Glutamatergic neuron (in vitro differentiated cells): ENCODE measurements around the gene TIFAB. TPM values are rescaled to one million over a fixed set of nuclear protein-coding genes. Genes with fewer than 3 reads are reported as not detected.

Experiments used
- DNase-seq: peaks from one replicate; pipeline ENCODE4 v3.0.0; 2022
- H3K27ac Mint-ChIP-seq: one replicate; pipeline ENCODE4 v1.8.0; 2020; ENCODE audit warnings: mild to moderate bottlenecking, mixed read lengths, inconsistent platforms; ENCODE audit not compliant: unreplicated experiment
- H3K27me3 Mint-ChIP-seq: one replicate; pipeline ENCODE4 v1.8.0; 2020; ENCODE audit warnings: mild to moderate bottlenecking, moderate library complexity, mixed read lengths, inconsistent platforms; ENCODE audit not compliant: unreplicated experiment
- H3K36me3 Mint-ChIP-seq: one replicate; pipeline ENCODE4 v1.8.0; 2020; ENCODE audit warnings: mild to moderate bottlenecking, mixed read lengths, inconsistent platforms; ENCODE audit not compliant: unreplicated experiment
- H3K4me1 Mint-ChIP-seq: one replicate; pipeline ENCODE4 v1.8.0; 2020; ENCODE audit warnings: mild to moderate bottlenecking, low read depth, mixed read lengths, inconsistent platforms; ENCODE audit not compliant: unreplicated experiment
- H3K4me3 Mint-ChIP-seq: one replicate; pipeline ENCODE4 v1.8.0; 2020; ENCODE audit warnings: mild to moderate bottlenecking, mixed read lengths, inconsistent platforms; ENCODE audit not compliant: unreplicated experiment
- H3K9me3 Mint-ChIP-seq: one replicate; pipeline ENCODE4 v1.8.0; 2020; ENCODE audit warnings: mild to moderate bottlenecking, moderate library complexity, mixed read lengths, inconsistent platforms; ENCODE audit not compliant: unreplicated experiment
- CTCF ChIP-seq: fragments of 200-600 bp; sonication (generic); IDR thresholded peaks from one replicate; pipeline ENCODE4 v1.5.0; 2021; ENCODE audit not compliant: partially characterized antibody, unreplicated experiment
- total RNA-seq: library from RNA; stranded (reverse); fragmentation: NEBNext Ultra II Directional; extraction: Animal tissue kit (Norgen Biotek cat#: 25700); gene quantifications from one replicate; pipeline ENCODE4 v1.2.1, GENCODE V29; 2021; ENCODE audit not compliant: unreplicated experiment

The TIFAB gene
- total RNA-seq, 1 donor from 2014 or later: not detected

DNA sequence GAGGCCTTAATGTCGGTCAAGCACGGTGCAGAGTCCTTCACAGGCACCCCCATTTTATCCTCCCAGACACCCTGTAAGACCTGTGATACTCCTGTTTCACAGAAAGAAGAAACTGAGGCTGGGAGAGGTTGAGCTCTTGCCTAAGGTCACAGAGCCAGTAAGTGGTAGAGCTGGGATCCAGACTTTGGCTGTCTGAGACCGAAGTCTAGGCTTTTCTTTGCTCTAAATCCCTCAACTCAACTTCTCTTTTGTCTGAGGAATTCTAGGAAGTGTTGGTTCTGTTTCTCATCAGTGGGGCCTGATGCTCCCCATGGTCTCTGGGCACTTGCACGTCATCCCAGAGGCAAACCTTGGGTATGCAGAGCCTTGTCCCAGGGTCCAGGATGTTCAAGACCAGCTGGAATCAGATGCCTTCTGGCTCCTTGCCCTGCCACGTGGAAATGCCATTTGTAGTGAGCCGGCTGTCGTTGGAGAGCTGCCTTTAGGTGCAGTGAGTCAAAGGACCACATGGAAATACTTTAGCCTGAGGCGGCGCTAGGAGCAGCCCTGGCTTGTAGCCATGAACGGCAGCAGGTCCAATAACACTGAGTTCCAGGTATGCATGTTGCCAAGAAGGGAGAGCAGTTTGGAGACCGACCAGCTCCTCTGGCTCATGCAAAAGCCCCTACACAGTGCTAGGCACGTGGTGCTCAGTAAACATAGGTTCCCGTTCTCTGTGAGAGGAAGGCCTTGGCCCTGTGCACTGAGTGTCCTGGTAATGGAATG lies 14.2 kb downstream of the TIFAB start:
- TF ChIP-seq CTCF: no peak
- H3K4me1 Mint-ChIP-seq: peaks cover 9% of the 10 kb centered on the region
- H3K27me3 Mint-ChIP-seq: peaks cover 4% of the 10 kb centered on the region
- H3K36me3 Mint-ChIP-seq: no peaks in the 10 kb centered on the region
- no peak overlapping the region for H3K4me3 Mint-ChIP-seq
- H3K9me3 Mint-ChIP-seq: no peaks in the 10 kb centered on the region
- no peak for DNase-seq
- no peak overlapping the region for H3K27ac Mint-ChIP-seq

- H3K9me3 Mint-ChIP-seq: no peaks in the 10 kb centered on the region
- H3K4me1 Mint-ChIP-seq: peaks cover 8% of the 10 kb centered on the region
- no peaks in the 10 kb centered on the region for H3K36me3 Mint-ChIP-seq
- H3K4me3 Mint-ChIP-seq: no peak overlapping the region
- TF ChIP-seq CTCF: no peak
- peaks cover 4% of the 10 kb centered on the region for H3K27me3 Mint-ChIP-seq
- no peak for DNase-seq
- H3K27ac Mint-ChIP-seq: no peak overlapping the region
These were observed 14.7 kb downstream of the TIFAB start for GRCh38 chr5:135437422-135437795.

DNA sequence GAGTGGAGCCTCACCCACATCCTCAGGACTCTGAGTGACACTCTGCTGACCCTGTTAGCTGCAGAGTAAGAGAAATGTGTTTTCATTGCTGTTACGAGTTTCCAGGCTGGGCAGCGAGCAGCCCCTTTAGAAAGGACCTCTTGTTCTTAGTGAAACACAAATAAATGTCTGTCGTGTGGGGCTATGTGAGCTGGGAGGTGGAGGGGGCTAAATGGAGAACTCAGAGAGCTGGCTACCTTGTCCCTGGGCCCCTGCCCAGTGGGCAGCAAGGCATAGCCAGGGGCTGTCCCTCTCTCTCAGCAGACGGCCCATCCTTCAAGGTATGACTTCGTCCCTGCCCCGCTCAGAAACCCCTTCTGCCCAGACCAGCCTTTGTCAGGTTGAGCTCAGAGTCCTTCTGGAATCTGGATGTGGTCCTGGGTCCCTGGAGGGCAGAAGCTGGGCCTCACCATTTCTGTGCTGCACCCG lies 15.2 kb downstream of the TIFAB start:
- no peak for TF ChIP-seq CTCF
- DNase-seq: no peak
- peaks cover 8% of the 10 kb centered on the region for H3K4me1 Mint-ChIP-seq
- no peaks in the 10 kb centered on the region for H3K36me3 Mint-ChIP-seq
- H3K27ac Mint-ChIP-seq: no peak overlapping the region
- H3K4me3 Mint-ChIP-seq: no peak overlapping the region
- H3K27me3 Mint-ChIP-seq: peaks cover 4% of the 10 kb centered on the region
- no peaks in the 10 kb centered on the region for H3K9me3 Mint-ChIP-seq

- H3K4me3 Mint-ChIP-seq: no peak overlapping the region
- no peak for DNase-seq
- H3K9me3 Mint-ChIP-seq: no peaks in the 10 kb centered on the region
- H3K27ac Mint-ChIP-seq: no peak overlapping the region
- peaks cover 6% of the 10 kb centered on the region for H3K4me1 Mint-ChIP-seq
- H3K36me3 Mint-ChIP-seq: no peaks in the 10 kb centered on the region
- no peak for TF ChIP-seq CTCF
- H3K27me3 Mint-ChIP-seq: peaks cover 2% of the 10 kb centered on the region
These were observed 16.5 kb downstream of the TIFAB start for GRCh38 chr5:135435467-135436330.
